ENCODE results near the gene WFDC10B.

DNA sequence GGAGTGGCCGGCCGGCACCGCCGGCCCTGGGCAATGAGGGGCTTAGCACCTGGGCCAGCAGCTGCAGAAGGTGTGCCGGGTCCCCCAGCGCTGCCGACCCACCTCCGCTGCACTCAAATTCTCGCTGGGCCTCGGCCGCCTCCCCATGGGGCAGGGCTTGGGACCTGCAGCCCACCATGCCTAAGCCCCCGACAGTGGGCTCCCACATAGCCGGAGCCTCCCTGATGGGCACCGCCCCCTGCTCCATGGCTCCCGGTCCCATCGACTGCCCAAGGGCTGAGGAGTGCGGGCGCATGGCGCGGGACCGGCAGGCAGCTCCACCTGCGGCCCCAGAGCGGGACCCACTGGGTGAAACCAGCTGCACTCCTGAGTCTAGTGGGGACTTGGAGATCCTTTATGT, 31.2 kb upstream of the WFDC10B start:
- TF ChIP-seq ELF1 (IDR thresholded peaks at IDR 0.05; ENCODE audit: borderline replicate concordance, low read depth) (no peak), ATF3 (IDR thresholded peaks at IDR 0.05) (no peak), YY1 (IDR thresholded peaks at IDR 0.05; ENCODE audit: extremely low read depth, insufficient replicate concordance, low read depth, low read length) (no peak), POLR2A (IDR thresholded peaks at IDR 0.05; ENCODE audit: borderline replicate concordance, extremely low read depth, insufficient read depth, insufficient read length) (no peak), POLR2AphosphoS5 (IDR thresholded peaks at IDR 0.05; ENCODE audit: low read depth, low read length) (no peak), EZH2 (IDR thresholded peaks at IDR 0.05) (no peak), ZNF274 (IDR thresholded peaks at IDR 0.05; ENCODE audit: low read depth, low read length) (no peak), EZH2phosphoT487 (IDR thresholded peaks at IDR 0.05; ENCODE audit: borderline replicate concordance) (no peak)
- TF ChIP-seq, protein P1, sequence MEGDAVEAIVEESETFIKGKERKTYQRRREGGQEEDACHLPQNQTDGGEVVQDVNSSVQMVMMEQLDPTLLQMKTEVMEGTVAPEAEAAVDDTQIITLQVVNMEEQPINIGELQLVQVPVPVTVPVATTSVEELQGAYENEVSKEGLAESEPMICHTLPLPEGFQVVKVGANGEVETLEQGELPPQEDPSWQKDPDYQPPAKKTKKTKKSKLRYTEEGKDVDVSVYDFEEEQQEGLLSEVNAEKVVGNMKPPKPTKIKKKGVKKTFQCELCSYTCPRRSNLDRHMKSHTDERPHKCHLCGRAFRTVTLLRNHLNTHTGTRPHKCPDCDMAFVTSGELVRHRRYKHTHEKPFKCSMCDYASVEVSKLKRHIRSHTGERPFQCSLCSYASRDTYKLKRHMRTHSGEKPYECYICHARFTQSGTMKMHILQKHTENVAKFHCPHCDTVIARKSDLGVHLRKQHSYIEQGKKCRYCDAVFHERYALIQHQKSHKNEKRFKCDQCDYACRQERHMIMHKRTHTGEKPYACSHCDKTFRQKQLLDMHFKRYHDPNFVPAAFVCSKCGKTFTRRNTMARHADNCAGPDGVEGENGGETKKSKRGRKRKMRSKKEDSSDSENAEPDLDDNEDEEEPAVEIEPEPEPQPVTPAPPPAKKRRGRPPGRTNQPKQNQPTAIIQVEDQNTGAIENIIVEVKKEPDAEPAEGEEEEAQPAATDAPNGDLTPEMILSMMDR (IDR thresholded peaks at IDR 0.05 in 2 of 3, conservative IDR thresholded peaks at IDR 0.05 in 1 of 3; ENCODE audit: borderline replicate concordance in 1 of 3, insufficient read depth in 1 of 3, low read depth in 2 of 3, low read length in 2 of 3) = no peak
- TF ChIP-seq, protein P2, sequence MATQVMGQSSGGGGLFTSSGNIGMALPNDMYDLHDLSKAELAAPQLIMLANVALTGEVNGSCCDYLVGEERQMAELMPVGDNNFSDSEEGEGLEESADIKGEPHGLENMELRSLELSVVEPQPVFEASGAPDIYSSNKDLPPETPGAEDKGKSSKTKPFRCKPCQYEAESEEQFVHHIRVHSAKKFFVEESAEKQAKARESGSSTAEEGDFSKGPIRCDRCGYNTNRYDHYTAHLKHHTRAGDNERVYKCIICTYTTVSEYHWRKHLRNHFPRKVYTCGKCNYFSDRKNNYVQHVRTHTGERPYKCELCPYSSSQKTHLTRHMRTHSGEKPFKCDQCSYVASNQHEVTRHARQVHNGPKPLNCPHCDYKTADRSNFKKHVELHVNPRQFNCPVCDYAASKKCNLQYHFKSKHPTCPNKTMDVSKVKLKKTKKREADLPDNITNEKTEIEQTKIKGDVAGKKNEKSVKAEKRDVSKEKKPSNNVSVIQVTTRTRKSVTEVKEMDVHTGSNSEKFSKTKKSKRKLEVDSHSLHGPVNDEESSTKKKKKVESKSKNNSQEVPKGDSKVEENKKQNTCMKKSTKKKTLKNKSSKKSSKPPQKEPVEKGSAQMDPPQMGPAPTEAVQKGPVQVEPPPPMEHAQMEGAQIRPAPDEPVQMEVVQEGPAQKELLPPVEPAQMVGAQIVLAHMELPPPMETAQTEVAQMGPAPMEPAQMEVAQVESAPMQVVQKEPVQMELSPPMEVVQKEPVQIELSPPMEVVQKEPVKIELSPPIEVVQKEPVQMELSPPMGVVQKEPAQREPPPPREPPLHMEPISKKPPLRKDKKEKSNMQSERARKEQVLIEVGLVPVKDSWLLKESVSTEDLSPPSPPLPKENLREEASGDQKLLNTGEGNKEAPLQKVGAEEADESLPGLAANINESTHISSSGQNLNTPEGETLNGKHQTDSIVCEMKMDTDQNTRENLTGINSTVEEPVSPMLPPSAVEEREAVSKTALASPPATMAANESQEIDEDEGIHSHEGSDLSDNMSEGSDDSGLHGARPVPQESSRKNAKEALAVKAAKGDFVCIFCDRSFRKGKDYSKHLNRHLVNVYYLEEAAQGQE (IDR thresholded peaks at IDR 0.05; ENCODE audit: low read depth) = no peak
